ENCODE data around the gene POLR3A. TPM values are rescaled to one million over a fixed set of nuclear protein-coding genes. Genes with fewer than 3 reads are reported as not detected.

The POLR3A gene
- total RNA-seq, 1 experiment from 2014 or later, result 38.0 TPM

- no peaks in the 10 kb centered on the region for H3K23me2 ChIP-seq (ENCODE audit: insufficient read length, low read depth, low read length, poor library complexity, severe bottlenecking)
- no peak overlapping the region for H3K56ac ChIP-seq (ENCODE audit: insufficient read length, low read depth, low read length)
- no peaks in the 10 kb centered on the region for H3K9me3 ChIP-seq (ENCODE audit: control insufficient read depth, low read depth, low read length)
- no peak overlapping the region for H4K8ac ChIP-seq (replicated peaks; ENCODE audit: insufficient read length, low read depth, low read length)
- Mint-ChIP-seq H3K36me3 (ENCODE audit: insufficient read depth in 1 of 3, low read depth in 3 of 3) (peaks cover 54 to 95% (median 86%) of the 10 kb centered on the region in 3 experiments; a peak in 6 of 7 replicates), H3K27me3 (ENCODE audit: low read depth) (no peaks in the 10 kb centered on the region), H3K4me3 (no peak overlapping the region), H3K9me3 (no peaks in the 10 kb centered on the region), H3K27ac (0 out of 7 replicates have a peak overlapping the region, but pooled peaks of 1 of the 3 experiments have one; percentile 39), H3K4me1 (no peaks in the 10 kb centered on the region)
- H4K91ac ChIP-seq (ENCODE audit: insufficient read length, low read depth, low read length), result no peak overlapping the region
- no peak overlapping the region for H2BK15ac ChIP-seq (ENCODE audit: low read depth, low read length)
- H3K27ac ChIP-seq (ENCODE audit: insufficient read length, low read depth, low read length), result no peak overlapping the region
- WGBS (ENCODE audit: extremely low coverage, insufficient read length, low lambda C conversion rate), result no CpG with 5 or more reads among the region's 1 CpG
- no peak overlapping the region for H3T11ph ChIP-seq (ENCODE audit: low read length)
- no peaks in the 10 kb centered on the region for H3K79me2 ChIP-seq (ENCODE audit: insufficient read depth, low read length)
- H3K4me1 ChIP-seq (ENCODE audit: insufficient read depth, low read length), result no peaks in the 10 kb centered on the region
- H2BK12ac ChIP-seq (ENCODE audit: insufficient read length, low read depth, low read length), result no peak overlapping the region
- no peak overlapping the region for H2BK120ac ChIP-seq (ENCODE audit: low read depth, low read length, poor library complexity, severe bottlenecking)
- no peak overlapping the region for H3K4ac ChIP-seq (ENCODE audit: low read depth, low read length)
- no peak overlapping the region for H3K18ac ChIP-seq (ENCODE audit: insufficient read length, low read depth, low read length)
- H3K23ac ChIP-seq (ENCODE audit: insufficient read length, low read depth, low read length), result no peak overlapping the region
- no peaks in the 10 kb centered on the region for H4K20me1 ChIP-seq (ENCODE audit: control insufficient read depth, insufficient read depth, insufficient read length)
- no peak overlapping the region for H3K4me2 ChIP-seq (ENCODE audit: insufficient read depth, insufficient read length, low read length)
- H2BK5ac ChIP-seq (ENCODE audit: insufficient read length, low read length), result no peak overlapping the region
- H2BK20ac ChIP-seq (ENCODE audit: low read depth, low read length, poor library complexity, severe bottlenecking), result no peak overlapping the region
- DNase-seq, result no peak
- H2AFZ ChIP-seq (ENCODE audit: low read length), result no peak overlapping the region
- no peak overlapping the region for H4K5ac ChIP-seq (ENCODE audit: insufficient read length, low read depth, low read length)
- H3K9ac ChIP-seq (ENCODE audit: extremely low read depth, insufficient read length, low read length), result no peak overlapping the region
- H3K27me3 ChIP-seq (ENCODE audit: insufficient read depth, low read length), result no peaks in the 10 kb centered on the region
- H3K79me1 ChIP-seq (ENCODE audit: insufficient read depth, low read depth, low read length, poor library complexity, severe bottlenecking), result no peaks in the 10 kb centered on the region
- no peak overlapping the region for H2AK5ac ChIP-seq (ENCODE audit: insufficient read length, low read length)
- no peak overlapping the region for H3K14ac ChIP-seq (ENCODE audit: insufficient read depth, low read length)
- TF ChIP-seq, protein P1, sequence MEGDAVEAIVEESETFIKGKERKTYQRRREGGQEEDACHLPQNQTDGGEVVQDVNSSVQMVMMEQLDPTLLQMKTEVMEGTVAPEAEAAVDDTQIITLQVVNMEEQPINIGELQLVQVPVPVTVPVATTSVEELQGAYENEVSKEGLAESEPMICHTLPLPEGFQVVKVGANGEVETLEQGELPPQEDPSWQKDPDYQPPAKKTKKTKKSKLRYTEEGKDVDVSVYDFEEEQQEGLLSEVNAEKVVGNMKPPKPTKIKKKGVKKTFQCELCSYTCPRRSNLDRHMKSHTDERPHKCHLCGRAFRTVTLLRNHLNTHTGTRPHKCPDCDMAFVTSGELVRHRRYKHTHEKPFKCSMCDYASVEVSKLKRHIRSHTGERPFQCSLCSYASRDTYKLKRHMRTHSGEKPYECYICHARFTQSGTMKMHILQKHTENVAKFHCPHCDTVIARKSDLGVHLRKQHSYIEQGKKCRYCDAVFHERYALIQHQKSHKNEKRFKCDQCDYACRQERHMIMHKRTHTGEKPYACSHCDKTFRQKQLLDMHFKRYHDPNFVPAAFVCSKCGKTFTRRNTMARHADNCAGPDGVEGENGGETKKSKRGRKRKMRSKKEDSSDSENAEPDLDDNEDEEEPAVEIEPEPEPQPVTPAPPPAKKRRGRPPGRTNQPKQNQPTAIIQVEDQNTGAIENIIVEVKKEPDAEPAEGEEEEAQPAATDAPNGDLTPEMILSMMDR (conservative IDR thresholded peaks at IDR 0.05), result no peak
These were observed 22.1 kb downstream of the POLR3A start for GRCh38 chr10:78007172-78007571.
